CD14-positive monocyte (primary cell): ENCODE results near the gene AGK. TPM values are rescaled to one million over a fixed set of nuclear protein-coding genes. Genes with fewer than 3 reads are reported as not detected.

Source experiments
- DNase-seq, 3 donors: peaks; one replicate each; pipeline ENCODE4 v3.0.0-alpha.2; 2011 to 2022
- H2AFZ ChIP-seq: 2 replicates; pipeline ENCODE4 v1.6.0; 2012; ENCODE audit warnings: mild to moderate bottlenecking, low read depth, low read length, inconsistent platforms; ENCODE audit not compliant: insufficient read depth, poor library complexity, severe bottlenecking
- H3K27ac ChIP-seq, 2 donors: 1 replicate in 1 of 2; 2 replicates in 1 of 2; pipeline ENCODE4 v1.5.1; 2012 to 2013; ENCODE audit warnings: low read length in 2 of 2, control low read depth in 1 of 2, inconsistent platforms in 1 of 2, low read depth in 1 of 2, mild to moderate bottlenecking in 1 of 2
- H3K27me3 ChIP-seq, 2 donors: one replicate each; pipeline versions ENCODE4 v1.6.0 to v1.6.1; 2011 to 2013; ENCODE audit warnings: low read length in 2 of 2; ENCODE audit not compliant: control insufficient read depth in 2 of 2, insufficient read depth in 2 of 2
- H3K36me3 ChIP-seq, 2 donors: replicated peaks in 1 of 2; 1 replicate in 1 of 2; 2 replicates in 1 of 2; pipeline versions ENCODE4 v1.5.1 to v1.6.1; 2012 to 2013; ENCODE audit warnings: low read length in 2 of 2, control low read depth in 1 of 2, inconsistent platforms in 1 of 2, mild to moderate bottlenecking in 1 of 2; ENCODE audit not compliant: insufficient read depth in 2 of 2, control insufficient read depth in 1 of 2
- H3K4me1 ChIP-seq, 2 donors: 1 replicate in 1 of 2; 2 replicates in 1 of 2; pipeline versions ENCODE4 v1.5.1 to v1.6.1; 2012 to 2013; ENCODE audit warnings: low read length in 2 of 2, control low read depth in 1 of 2, inconsistent platforms in 1 of 2, mild to moderate bottlenecking in 1 of 2, moderate library complexity in 1 of 2; ENCODE audit not compliant: insufficient read depth in 2 of 2, control insufficient read depth in 1 of 2
- H3K4me2 ChIP-seq: replicated peaks from 2 replicates; pipeline ENCODE3; 2012; ENCODE audit warnings: low read length, moderate library complexity, mild to moderate bottlenecking; ENCODE audit not compliant: poor library complexity, severe bottlenecking; ENCODE audit errors: extremely low read depth
- H3K4me3 ChIP-seq, 3 experiments: fragments of 200-600 bp in 1 of 3; sonication (generic) in 1 of 3; replicated peaks in 1 of 3; 1 replicate in 2 of 3; 2 replicates in 1 of 3; pipeline ENCODE4 v1.5.1; 2011 to 2013; ENCODE audit warnings: low read length in 3 of 3, mild to moderate bottlenecking in 3 of 3, control low read depth in 2 of 3, low read depth in 2 of 3, inconsistent platforms in 1 of 3, moderate library complexity in 1 of 3
- H3K79me2 ChIP-seq: 2 replicates; pipeline ENCODE4 v1.6.0; 2012; ENCODE audit warnings: mild to moderate bottlenecking, control low read depth, inconsistent platforms, low read length, moderate library complexity; ENCODE audit not compliant: insufficient read depth
- H3K9ac ChIP-seq: 2 replicates; pipeline ENCODE4 v1.6.0; 2017; ENCODE audit warnings: low read length, mild to moderate bottlenecking; ENCODE audit not compliant: insufficient read depth, poor library complexity, severe bottlenecking
- H3K9me3 ChIP-seq, 2 donors: replicated peaks in 1 of 2; 1 replicate in 1 of 2; 2 replicates in 1 of 2; pipeline versions ENCODE4 v1.5.1 to v1.6.1; 2012 to 2013; ENCODE audit warnings: low read length in 2 of 2, control low read depth in 1 of 2; ENCODE audit not compliant: control insufficient read depth in 1 of 2, insufficient read depth in 1 of 2
- H4K20me1 ChIP-seq: 2 replicates; pipeline ENCODE4 v1.6.0; 2012; ENCODE audit warnings: mild to moderate bottlenecking, low read length, control low read depth, moderate library complexity; ENCODE audit not compliant: insufficient read depth
- H3K27ac Mint-ChIP-seq, 7 donors: one replicate each; pipeline ENCODE4 v1.8.0; 2020; ENCODE audit warnings: mild to moderate bottlenecking in 7 of 7, mixed read lengths in 7 of 7, moderate library complexity in 6 of 7, inconsistent platforms in 2 of 7
- H3K27me3 Mint-ChIP-seq, 3 donors: one replicate each; pipeline ENCODE4 v1.8.0; 2021 to 2022; ENCODE audit warnings: low read depth in 3 of 3, mild to moderate bottlenecking in 3 of 3, mixed read lengths in 3 of 3, moderate library complexity in 3 of 3, inconsistent platforms in 1 of 3
- H3K36me3 Mint-ChIP-seq, 2 donors: one replicate each; pipeline ENCODE4 v1.8.0; 2020; ENCODE audit warnings: mixed read lengths in 2 of 2, inconsistent platforms in 1 of 2, mild to moderate bottlenecking in 1 of 2
- H3K4me1 Mint-ChIP-seq: one replicate; pipeline ENCODE4 v1.8.0; 2020; ENCODE audit warnings: mild to moderate bottlenecking, mixed read lengths
- H3K4me3 Mint-ChIP-seq, 2 donors: one replicate each; pipeline ENCODE4 v1.8.0; 2020; ENCODE audit warnings: mild to moderate bottlenecking in 2 of 2, mixed read lengths in 2 of 2, moderate library complexity in 1 of 2
- H3K9me3 Mint-ChIP-seq, 7 donors: one replicate each; pipeline ENCODE4 v1.8.0; 2020 to 2022; ENCODE audit warnings: mixed read lengths in 7 of 7, mild to moderate bottlenecking in 6 of 7, moderate library complexity in 6 of 7, inconsistent platforms in 2 of 7
- CTCF ChIP-seq: fragments of 200-600 bp; IDR thresholded peaks from one replicate; pipeline ENCODE4 v1.8.0; 2022; ENCODE audit warnings: antibody characterized with exemption, mild to moderate bottlenecking
- WGBS: methylation state at CpG from one replicate; pipeline ENCODE4 v1.1.5; 2013; ENCODE audit warnings: missing lambda C conversion rate; ENCODE audit not compliant: insufficient coverage; 5-methylcytosine and 5-hydroxymethylcytosine counted together
- intact Hi-C, 2 donors: fragments of 100-400 bp; cut with micrococcal nuclease; formaldehyde crosslinking; loops; one replicate each; pipeline versions ENCODE4 v1.15.0 to v1.15.1; 2023
- polyA plus RNA-seq, 3 donors: library from polyadenylated mRNA; depleted of rRNA in 1 of 3; unstranded in 2 of 3; stranded (reverse) in 1 of 3; fragments of 300-500 nt in 2 of 3; fragments of >200 nt in 1 of 3; fragmentation: Illumina TruSeq in 2 of 3; gene quantifications; 1 replicate in 2 of 3; 2 replicates in 1 of 3; pipeline ENCODE4 v1.2.3, GENCODE V29; 2012 to 2021

AGK gene
- polyA plus RNA-seq, 3 donors: 10.0 to 11.0 (median 11.0) TPM

- no peaks in the 10 kb centered on the region for H3K79me2 ChIP-seq
- Mint-ChIP-seq H3K4me1 (peaks cover 2% of the 10 kb centered on the region), H3K9me3 (no peaks in the 10 kb centered on the region), H3K4me3 (no peak overlapping the region), H3K27me3 (peaks cover 3 to 13% (median 4%) of the 10 kb centered on the region in 3 donors), H3K36me3 (no peaks in the 10 kb centered on the region), H3K27ac (no peak overlapping the region)
- no peak for DNase-seq
- H3K27ac ChIP-seq: no peak overlapping the region
- no peak overlapping the region for H2AFZ ChIP-seq
- intact Hi-C loops: no loop called here
- H4K20me1 ChIP-seq: no peaks in the 10 kb centered on the region
- H3K9ac ChIP-seq: no peak overlapping the region
- TF ChIP-seq CTCF: no peak
- H3K9me3 ChIP-seq: no peaks in the 10 kb centered on the region
- no peaks in the 10 kb centered on the region for H3K4me1 ChIP-seq
- H3K36me3 ChIP-seq: no peaks in the 10 kb centered on the region
- no CpG with 5 or more reads among the region's 1 CpG for WGBS
- no peaks in the 10 kb centered on the region for H3K27me3 ChIP-seq
- no peak overlapping the region for H3K4me2 ChIP-seq
- no peak overlapping the region for H3K4me3 ChIP-seq
These were observed 6.4 kb upstream of the AGK start for GRCh38 chr7:141544831-141545230.

- H3K36me3 Mint-ChIP-seq: no peaks in the 10 kb centered on the region
- DNase-seq: no peak
- peaks cover 21% of the 10 kb centered on the region for H3K4me1 Mint-ChIP-seq
- no CpG with 5 or more reads among the region's 2 CpGs for WGBS
- Histone ChIP-seq H2AFZ (no peak overlapping the region), H3K27ac (no peak overlapping the region), H3K4me2 (no peak overlapping the region), H3K27me3 (no peaks in the 10 kb centered on the region), H3K9me3 (no peaks in the 10 kb centered on the region), H3K9ac (no peak overlapping the region), H4K20me1 (no peaks in the 10 kb centered on the region), H3K36me3 (no peaks in the 10 kb centered on the region), H3K4me1 (peaks cover 10 to 13% of the 10 kb centered on the region in 2 donors), H3K79me2 (peaks cover 3% of the 10 kb centered on the region), H3K4me3 (no peak overlapping the region)
- no peak overlapping the region for H3K4me3 Mint-ChIP-seq
- H3K27me3 Mint-ChIP-seq: peaks cover 0 to 3% (median 2%) of the 10 kb centered on the region in 3 donors
- intact Hi-C loops: no loop called here
- no peaks in the 10 kb centered on the region for H3K9me3 Mint-ChIP-seq
- H3K27ac Mint-ChIP-seq: no peak overlapping the region
- TF ChIP-seq CTCF: no peak
These were observed 1.6 kb upstream of the AGK start for GRCh38 chr7:141549582-141549981.
